HEK293T (cell line): ENCODE data around the gene FNDC3B.

Experiments
- ARNT ChIP-seq: fragments of 450-650 bp; IDR thresholded peaks from 2 replicates; pipeline ENCODE4 v1.6.1; 2017; ENCODE audit warnings: mild to moderate bottlenecking
- BHLHE40 ChIP-seq: fragments of 450-650 bp; IDR thresholded peaks from 2 replicates; pipeline ENCODE4 v1.6.1; 2016; ENCODE audit warnings: mild to moderate bottlenecking, moderate library complexity, borderline replicate concordance
- CTBP1 ChIP-seq: fragments of 450-650 bp; IDR thresholded peaks from 2 replicates; pipeline ENCODE4 v1.6.1; 2016; ENCODE audit warnings: borderline replicate concordance
- FOXA1 ChIP-seq: fragments of 450-650 bp; IDR thresholded peaks from 2 replicates; pipeline ENCODE4 v1.6.1; 2016; ENCODE audit warnings: mild to moderate bottlenecking
- FOXK2 ChIP-seq: fragments of 450-650 bp; IDR thresholded peaks from 2 replicates; pipeline ENCODE4 v1.6.1; 2016; ENCODE audit warnings: mild to moderate bottlenecking
- FOXM1 ChIP-seq: fragments of 450-650 bp; IDR thresholded peaks from 2 replicates; pipeline ENCODE4 v1.6.1; 2017; ENCODE audit warnings: mild to moderate bottlenecking, borderline replicate concordance
- NFRKB ChIP-seq: fragments of 450-650 bp; IDR thresholded peaks from 2 replicates; pipeline ENCODE4 v1.6.1; 2016; ENCODE audit warnings: mild to moderate bottlenecking, moderate library complexity
- SP1 ChIP-seq: fragments of 450-650 bp; IDR thresholded peaks from 2 replicates; pipeline ENCODE4 v1.6.1; 2017
- SUZ12 ChIP-seq: fragments of 450-650 bp; IDR thresholded peaks from 2 replicates; pipeline ENCODE4 v1.6.1; 2016; ENCODE audit warnings: mild to moderate bottlenecking
- TARDBP ChIP-seq: fragments of 450-650 bp; IDR thresholded peaks from 2 replicates; pipeline ENCODE4 v1.6.1; 2016
- ZNF384 ChIP-seq: fragments of 450-650 bp; IDR thresholded peaks from 2 replicates; pipeline ENCODE4 v1.6.1; 2016
- TF ChIP-seq, protein P1 (sequence below): fragments of 450-650 bp; IDR thresholded peaks from 2 replicates; pipeline ENCODE4 v1.6.1; 2016

DNA sequence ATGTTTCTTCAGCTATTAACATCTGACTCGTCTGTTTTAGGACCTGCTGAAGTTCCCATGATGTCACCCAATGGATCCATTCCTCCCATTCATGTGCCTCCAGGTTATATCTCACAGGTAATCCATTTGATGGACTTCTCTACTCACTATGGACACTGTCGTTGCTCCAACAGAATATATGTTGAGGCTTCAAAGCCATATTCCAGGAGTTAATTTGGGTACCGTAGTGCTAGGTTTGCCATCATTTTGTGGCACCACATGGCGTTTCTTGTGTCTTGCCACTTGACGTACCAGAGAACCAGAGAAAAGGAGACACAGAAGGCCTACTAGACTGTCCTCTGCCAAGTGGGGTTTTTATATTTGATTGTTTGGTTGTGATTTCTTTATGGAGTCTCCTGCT is 187.5 kb downstream of the FNDC3B start:
- no peak for TF ChIP-seq FOXK2
- TF ChIP-seq CTBP1: no peak
- TF ChIP-seq SP1: no peak
- no peak for TF ChIP-seq FOXA1
- TF ChIP-seq SUZ12: no peak
- TF ChIP-seq, protein P1, sequence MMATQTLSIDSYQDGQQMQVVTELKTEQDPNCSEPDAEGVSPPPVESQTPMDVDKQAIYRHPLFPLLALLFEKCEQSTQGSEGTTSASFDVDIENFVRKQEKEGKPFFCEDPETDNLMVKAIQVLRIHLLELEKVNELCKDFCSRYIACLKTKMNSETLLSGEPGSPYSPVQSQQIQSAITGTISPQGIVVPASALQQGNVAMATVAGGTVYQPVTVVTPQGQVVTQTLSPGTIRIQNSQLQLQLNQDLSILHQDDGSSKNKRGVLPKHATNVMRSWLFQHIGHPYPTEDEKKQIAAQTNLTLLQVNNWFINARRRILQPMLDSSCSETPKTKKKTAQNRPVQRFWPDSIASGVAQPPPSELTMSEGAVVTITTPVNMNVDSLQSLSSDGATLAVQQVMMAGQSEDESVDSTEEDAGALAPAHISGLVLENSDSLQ: no peak
- no peak for TF ChIP-seq NFRKB
- TF ChIP-seq TARDBP: no peak
- TF ChIP-seq ZNF384: no peak
- no peak for TF ChIP-seq BHLHE40
- no peak for TF ChIP-seq ARNT
- TF ChIP-seq FOXM1: no peak
